Dedifferentiated amniotic fluid mesenchymal stem cell (primary cell): Measurements from ENCODE around the gene POGZ.

ENCODE experiments used
- DNase-seq: peaks from one replicate; pipeline ENCODE4 v3.0.0-alpha.2; 2016; ENCODE audit errors: extremely low spot score

Gene POGZ

GRCh38 chr1:151459331-151460046 is at the start of gene POGZ:
Gene POGZ, minus strand, starts transcription at chr1:151459494. Its CDS starts 17,290 bp downstream, at chr1:151442204.
- peak; percentile 98 for DNase-seq

GRCh38 chr1:151508833-151509232 is 49.5 kb upstream of the POGZ start:
- no peak for DNase-seq

GRCh38 chr1:151504759-151505158 is 45.5 kb upstream of the POGZ start:
- no peak for DNase-seq

DNA sequence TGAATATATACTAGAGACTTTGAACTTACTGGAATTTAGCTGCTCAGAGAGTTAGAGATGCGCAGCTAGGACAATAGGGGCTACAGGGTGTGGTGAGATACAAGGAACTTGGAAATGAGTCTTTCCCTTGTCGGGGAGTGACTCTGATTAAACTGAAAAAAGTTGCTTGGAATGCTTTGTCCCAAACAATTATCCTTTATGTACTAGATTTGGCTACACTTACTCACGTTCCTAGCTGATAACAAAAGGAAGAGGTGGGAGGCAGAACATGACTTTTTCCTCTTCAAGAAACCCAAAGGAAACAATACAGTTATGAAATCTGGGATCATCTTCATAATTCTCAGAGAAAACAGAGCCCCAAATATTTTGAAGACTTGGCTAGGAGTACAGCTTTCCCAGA is 45.0 kb upstream of the POGZ start:
- DNase-seq = no peak

- DNase-seq = no peak
Measured at GRCh38 chr1:151502859-151503780, 43.8 kb upstream of the POGZ start.

- DNase-seq = no peak
Measured at GRCh38 chr1:151502035-151502700, 42.9 kb upstream of the POGZ start.

- DNase-seq = no peak
Measured at GRCh38 chr1:151501474-151501873, 42.2 kb upstream of the POGZ start.

- DNase-seq = no peak
Measured at GRCh38 chr1:151499930-151500329, 40.6 kb upstream of the POGZ start.

DNA sequence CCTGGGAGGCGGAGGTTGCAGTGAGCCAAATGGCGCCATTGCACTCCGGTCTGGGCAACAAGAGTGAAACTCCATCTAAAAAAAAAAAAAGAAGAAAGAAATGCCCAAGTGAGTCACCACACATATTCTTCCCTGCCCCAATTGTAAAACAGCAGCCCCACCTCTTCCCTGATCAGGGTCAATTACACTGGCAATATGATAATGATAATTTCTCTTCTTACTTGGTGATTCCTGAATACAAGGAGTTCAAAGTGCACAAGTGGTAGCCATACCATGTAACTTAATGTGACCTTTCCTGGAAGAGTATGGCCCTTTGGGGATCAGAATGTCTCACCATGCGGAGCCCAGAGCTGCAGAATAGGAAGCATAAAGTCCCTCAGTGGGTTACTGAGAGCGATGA is 40.1 kb upstream of the POGZ start:
- no peak for DNase-seq

DNA sequence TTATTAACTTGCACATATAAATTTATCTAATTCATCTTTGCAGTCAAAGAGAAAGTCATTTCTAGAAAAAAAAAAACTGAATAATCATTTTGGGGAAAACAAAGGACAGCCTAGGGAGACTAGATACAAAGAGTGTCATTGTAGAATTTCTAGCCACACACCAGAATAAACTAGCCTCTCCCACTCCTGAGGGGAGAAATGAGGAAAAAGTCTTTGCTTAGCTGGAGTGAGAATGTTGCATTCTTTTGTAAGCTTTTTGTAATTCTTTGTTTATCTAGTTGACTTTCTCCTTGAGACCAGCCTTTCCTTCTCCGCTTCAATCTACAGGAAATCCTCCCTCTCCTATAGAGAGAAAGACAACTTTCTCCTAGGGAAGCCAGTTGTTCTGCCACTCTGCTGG is 36.0 kb upstream of the POGZ start:
- DNase-seq = no peak

GRCh38 chr1:151494741-151495281 is 35.5 kb upstream of the POGZ start:
- DNase-seq = peak; percentile 22

- no peak for DNase-seq
Measured at GRCh38 chr1:151493042-151493441, 33.7 kb upstream of the POGZ start.

DNA sequence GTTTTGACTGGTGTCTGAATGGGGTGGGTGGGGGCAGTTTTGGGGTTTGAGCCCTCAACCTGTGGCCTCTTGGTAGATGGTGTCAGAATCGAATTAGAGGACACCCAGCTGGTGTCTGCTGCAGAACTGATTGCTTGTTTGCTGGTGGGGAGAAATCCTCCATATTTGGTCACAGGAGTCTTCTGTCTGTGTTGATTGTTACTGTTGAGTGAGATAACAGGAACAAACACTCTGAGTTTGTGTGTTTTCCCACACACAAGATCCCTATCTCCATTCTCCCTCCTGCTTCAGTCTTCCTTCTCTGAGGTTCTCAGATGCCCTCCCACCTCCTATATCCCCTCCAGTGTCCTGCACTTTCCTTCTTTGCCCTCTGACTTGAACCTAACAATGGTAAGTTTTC is 32.8 kb upstream of the POGZ start:
- no peak for DNase-seq

DNA sequence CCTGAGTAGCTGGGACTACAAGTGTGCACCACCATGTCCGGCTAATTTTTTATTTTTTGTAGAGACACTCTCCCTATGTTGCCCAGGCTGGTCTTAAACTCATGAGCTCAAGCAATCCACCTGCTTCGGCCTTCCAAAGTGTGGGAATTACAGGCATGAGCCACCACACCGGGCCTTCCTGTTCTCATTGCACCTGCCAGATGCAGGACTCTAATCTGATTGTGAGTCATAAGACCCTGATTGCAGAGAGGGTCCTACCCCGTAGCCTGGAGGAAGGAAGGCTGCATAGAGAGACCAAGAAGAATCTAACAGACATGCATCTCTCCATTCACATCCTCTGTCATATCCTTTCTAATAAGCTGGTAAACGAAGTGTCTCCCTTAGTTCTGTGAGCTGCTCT is 32.3 kb upstream of the POGZ start:
- DNase-seq = no peak

DNA sequence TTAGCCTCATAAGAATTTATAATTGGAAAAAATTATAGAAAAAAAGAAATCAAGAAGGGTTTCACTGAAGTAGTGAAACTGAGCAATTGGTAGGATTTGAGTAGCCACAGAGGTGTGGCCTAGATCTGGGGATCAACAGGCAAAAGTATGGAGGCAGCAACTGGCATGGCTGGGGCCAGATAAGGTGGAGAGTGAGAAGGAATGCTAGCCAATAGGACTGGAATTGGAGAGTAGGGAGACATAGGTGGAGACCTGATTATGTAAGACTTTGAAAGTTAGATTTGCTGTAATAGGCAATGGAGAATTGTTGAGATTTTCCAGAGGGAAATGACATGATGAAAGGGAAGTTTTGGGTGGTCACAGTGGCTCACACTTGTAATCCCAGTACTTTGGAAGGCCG is 27.3 kb upstream of the POGZ start:
- DNase-seq = no peak

- DNase-seq = no peak
Measured at GRCh38 chr1:151485685-151486255, 26.5 kb upstream of the POGZ start.

GRCh38 chr1:151482017-151482416 is 22.7 kb upstream of the POGZ start:
- DNase-seq = no peak

DNA sequence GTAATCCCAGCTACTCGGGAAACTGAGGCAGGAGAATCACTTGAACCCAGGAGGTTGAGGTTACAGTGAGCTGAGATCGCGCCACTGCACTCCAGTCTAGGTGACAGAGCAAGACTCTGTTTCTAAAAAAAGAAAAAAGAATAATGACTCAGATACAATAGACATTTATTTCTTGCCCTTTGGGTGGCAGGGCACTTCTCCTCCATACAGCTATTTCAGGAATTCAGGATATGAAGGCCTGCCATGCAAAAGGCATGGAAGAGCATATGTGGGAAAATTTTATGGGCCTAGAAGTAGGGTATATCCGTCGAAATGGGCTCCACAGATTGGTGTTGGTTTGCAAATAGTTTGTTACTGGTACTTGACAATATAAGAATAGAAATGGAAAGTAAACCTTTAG is 20.2 kb upstream of the POGZ start:
- DNase-seq = no peak

- DNase-seq = no peak
Measured at GRCh38 chr1:151478923-151479322, 19.6 kb upstream of the POGZ start.

DNA sequence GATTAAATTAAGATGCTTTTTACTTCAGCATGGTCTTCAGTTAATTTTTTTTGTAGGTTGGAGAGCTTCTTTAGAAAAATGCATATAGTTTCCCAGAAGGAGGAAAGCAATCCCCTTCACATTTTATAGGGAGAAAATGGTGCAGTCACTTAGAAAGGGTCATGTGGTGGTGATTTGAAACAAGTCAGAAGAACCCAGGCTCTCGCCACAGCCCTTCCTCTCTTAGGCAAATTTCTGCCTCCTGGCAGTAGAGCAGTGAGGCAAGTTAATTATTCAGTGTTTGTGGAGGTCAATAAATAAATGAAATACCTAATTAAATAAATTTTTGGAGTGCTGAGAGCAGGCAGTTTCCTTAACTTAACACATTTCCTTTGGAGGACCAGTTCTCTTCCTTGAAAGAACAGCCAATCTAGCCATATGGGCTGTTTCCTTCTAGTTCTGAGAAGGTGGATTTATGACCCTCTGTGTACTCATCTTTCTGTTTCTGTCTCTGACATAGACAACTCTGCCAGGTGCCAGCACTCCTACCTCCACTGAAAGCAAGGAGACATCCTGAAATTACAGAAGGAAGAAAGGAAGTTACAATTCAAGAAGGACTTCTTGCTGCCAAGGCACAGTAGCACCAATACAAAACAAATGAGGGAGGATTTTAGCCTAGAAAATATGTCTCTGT is 19.0 kb upstream of the POGZ start:
- DNase-seq = no peak

GRCh38 chr1:151477066-151477465 is 17.8 kb upstream of the POGZ start:
- DNase-seq = no peak
